GM18951 (cell line): ENCODE results near the gene CHTF18.

Experiments used
- POLR2A ChIP-seq: IDR thresholded peaks from 4 replicates; pipeline ENCODE4 v1.6.1; 2011; ENCODE audit warnings: mild to moderate bottlenecking; ENCODE audit not compliant: insufficient read length, insufficient read depth; ENCODE audit errors: extremely low read depth
- in situ Hi-C: fragments of 300-500 bp; cut with MboI; formaldehyde crosslinking; loops from one replicate; pipeline ENCODE4 v1.12.0; 2022; ENCODE audit warnings: low sequenced_read_pairs, mixed read lengths, inconsistent platforms; ENCODE audit not compliant: unreplicated experiment

CHTF18 gene

GRCh38 chr16:764184-764750 lies 24.2 kb upstream of the CHTF18 start:
- in situ Hi-C loops, result no loop called here
- TF ChIP-seq POLR2A, result no peak

DNA sequence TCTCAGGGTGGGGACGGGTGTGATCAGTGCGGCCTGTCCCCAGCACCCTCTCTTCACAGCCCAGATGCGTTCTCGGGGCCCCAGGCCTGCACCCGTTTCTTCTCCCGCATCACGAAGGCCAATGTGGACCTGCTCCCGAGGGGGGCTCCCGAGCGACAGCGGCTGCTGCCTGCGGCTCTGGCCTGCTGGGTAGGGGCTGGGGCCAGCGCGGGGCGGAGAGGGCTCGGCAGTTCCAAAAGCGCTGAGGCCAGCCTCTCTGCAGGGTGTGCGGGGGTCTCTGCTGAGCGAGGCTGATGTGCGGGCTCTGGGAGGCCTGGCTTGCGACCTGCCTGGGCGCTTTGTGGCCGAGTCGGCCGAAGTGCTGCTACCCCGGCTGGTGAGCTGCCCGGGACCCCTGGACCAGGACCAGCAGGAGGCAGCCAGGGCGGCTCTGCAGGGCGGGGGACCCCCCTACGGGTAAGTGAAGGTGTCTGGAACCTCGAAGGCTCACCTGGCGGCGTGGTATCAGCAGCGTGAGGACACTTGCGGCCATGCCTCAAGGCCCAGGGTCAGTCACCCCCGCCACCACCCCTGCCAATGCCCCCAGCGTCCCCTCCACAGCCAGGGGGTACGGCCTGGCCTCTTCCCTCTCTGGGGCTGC lies 23.5 kb upstream of the CHTF18 start:
- in situ Hi-C loops, result no loop called here

DNA sequence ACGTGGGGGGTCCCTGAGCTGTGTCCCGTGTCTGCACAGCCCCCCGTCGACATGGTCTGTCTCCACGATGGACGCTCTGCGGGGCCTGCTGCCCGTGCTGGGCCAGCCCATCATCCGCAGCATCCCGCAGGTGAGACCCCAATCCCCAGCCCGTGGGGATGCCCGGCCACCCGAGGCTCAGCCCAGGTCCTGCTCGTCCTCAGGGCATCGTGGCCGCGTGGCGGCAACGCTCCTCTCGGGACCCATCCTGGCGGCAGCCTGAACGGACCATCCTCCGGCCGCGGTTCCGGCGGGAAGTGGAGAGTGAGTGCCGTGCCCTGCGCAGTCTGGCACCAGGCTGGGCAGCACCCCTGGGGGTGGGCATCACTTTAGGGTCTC lies 22.9 kb upstream of the CHTF18 start:
- no peak for TF ChIP-seq POLR2A
- in situ Hi-C loops, result no loop called here

More for the DNA sequence above, 23.5 kb upstream of the CHTF18 start:
- TF ChIP-seq POLR2A, result no peak

DNA sequence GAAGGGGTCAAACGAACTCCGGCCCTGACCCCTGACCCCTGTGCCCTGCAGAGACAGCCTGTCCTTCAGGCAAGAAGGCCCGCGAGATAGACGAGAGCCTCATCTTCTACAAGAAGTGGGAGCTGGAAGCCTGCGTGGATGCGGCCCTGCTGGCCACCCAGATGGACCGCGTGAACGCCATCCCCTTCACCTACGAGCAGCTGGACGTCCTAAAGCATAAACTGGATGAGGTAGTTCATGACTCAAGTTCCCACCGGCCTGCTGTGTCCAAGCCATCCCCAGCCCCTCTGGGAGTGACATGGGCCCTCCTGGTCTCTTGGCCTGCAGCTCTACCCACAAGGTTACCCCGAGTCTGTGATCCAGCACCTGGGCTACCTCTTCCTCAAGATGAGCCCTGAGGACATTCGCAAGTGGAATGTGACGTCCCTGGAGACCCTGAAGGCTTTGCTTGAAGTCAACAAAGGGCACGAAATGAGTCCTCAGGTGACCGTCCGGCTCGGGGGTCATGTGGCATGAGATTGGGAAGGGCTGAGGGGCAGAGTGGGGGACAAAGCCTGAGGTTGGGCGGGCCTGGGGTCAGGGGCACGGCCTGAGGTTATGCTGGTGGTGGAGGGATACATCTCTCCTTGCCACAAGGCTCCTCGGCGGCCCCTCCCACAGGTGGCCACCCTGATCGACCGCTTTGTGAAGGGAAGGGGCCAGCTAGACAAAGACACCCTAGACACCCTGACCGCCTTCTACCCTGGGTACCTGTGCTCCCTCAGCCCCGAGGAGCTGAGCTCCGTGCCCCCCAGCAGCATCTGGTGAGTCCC lies 22.2 kb upstream of the CHTF18 start:
- no peak for TF ChIP-seq POLR2A
- in situ Hi-C loops, result no loop called here

GRCh38 chr16:766820-767640 lies 21.4 kb upstream of the CHTF18 start:
- in situ Hi-C loops, result no loop called here
- no peak for TF ChIP-seq POLR2A

DNA sequence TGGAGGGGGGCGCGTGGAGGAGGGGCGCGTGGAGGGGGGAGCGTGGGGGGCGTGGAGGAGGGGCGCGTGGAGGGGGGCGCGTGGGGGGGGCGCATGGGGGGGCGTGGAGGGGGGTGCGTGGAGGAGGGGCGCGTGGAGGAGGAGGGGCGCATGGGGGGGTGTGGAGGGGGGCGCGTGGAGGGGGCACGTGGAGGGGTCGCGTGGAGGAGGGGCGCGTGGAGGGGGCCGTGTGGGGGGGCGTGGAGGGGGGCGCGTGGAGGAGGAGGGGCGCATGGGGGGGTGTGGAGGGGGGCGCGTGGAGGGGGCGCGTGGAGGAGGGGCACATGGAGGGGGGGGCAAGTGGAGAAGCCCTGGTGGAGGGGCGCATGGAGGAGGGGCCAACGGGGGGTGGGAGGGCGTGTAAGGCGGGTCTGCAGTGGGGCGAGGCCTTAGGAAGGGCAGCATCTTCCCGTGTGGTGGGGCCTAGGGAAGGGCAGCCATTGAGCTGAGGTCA lies 20.6 kb upstream of the CHTF18 start:
- no peak for TF ChIP-seq POLR2A

GRCh38 chr16:768428-768827 lies 20.0 kb upstream of the CHTF18 start:
- TF ChIP-seq POLR2A, result no peak
- in situ Hi-C loops, result no loop called here

More for the DNA sequence above, 20.6 kb upstream of the CHTF18 start:
- in situ Hi-C loops, result no loop called here

DNA sequence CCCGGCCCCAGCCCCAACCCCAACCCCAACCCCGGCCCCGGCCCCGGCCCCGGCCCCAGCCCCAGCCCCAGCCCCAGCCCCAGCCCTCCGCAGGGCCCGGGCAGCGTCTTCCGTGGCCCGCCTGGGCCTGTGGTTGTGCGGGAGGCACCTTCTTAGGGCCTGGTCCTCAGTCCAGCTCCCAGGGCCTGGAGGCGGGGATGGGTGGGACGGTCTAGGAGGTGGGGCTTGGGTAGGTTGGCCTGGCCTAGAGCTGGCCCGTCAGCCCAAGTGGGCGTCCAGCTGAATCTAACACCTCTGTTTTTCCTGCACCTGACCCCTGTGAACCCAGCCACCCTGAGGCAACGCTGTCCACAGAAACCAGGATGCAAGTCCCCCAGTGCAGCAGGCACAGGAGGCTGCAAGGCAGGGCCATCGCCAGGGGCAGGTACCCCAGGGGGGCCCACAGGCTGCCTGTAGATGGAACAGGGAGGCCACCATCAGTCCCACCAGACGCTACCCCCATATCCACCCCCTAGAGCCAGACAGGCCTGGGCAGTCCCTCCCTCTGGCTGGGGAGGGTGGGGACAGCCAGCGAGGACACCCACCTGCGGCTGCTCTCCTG lies 19.1 kb upstream of the CHTF18 start:
- in situ Hi-C loops, result no loop called here

DNA sequence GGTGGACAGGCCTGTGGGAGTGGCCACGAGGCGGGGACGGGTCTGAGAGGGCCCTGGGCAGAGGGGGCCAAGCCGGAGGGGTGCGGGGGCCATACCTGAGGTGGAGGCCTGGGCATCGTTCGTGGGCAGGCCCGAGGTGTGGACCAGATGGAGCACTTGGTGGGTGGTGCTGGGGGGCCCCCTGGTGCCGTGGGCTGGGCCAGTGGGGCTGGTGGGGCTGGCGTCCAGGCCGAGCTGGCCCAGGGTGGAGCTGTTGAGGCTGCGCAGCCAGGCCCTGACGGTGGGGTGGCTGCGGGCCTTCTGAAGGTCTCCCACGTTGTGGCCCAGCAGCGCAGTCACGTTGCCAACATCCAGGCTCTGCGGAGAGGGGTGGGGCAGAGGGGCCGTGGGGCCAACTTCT lies 18.5 kb upstream of the CHTF18 start:
- no peak for TF ChIP-seq POLR2A
- in situ Hi-C loops, result no loop called here

More for the DNA sequence above, 19.1 kb upstream of the CHTF18 start:
- no peak for TF ChIP-seq POLR2A

GRCh38 chr16:770411-770810 lies 18.0 kb upstream of the CHTF18 start:
- no peak for TF ChIP-seq POLR2A
- in situ Hi-C loops, result no loop called here

DNA sequence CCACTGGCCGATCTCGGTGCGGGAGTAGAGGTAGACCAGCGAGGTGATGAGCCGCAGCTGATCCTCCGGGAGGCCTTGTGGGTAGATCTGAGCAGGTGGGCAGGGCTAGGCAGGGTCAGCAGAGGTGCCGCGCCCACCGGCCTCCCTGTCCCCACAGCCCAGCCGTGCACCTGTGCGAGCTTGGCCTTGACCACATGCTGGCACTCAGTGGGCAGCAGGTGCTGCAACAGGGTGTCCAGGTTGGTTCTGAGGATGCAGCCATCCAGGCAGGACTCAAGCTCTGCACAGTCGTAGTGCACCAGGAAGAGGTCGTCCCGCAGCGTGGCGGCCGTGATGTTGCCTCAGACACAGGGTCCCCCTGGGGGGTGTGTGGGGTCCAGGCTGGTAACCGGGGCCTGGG lies 15.5 kb upstream of the CHTF18 start:
- in situ Hi-C loops, result no loop called here
- TF ChIP-seq POLR2A, result no peak

DNA sequence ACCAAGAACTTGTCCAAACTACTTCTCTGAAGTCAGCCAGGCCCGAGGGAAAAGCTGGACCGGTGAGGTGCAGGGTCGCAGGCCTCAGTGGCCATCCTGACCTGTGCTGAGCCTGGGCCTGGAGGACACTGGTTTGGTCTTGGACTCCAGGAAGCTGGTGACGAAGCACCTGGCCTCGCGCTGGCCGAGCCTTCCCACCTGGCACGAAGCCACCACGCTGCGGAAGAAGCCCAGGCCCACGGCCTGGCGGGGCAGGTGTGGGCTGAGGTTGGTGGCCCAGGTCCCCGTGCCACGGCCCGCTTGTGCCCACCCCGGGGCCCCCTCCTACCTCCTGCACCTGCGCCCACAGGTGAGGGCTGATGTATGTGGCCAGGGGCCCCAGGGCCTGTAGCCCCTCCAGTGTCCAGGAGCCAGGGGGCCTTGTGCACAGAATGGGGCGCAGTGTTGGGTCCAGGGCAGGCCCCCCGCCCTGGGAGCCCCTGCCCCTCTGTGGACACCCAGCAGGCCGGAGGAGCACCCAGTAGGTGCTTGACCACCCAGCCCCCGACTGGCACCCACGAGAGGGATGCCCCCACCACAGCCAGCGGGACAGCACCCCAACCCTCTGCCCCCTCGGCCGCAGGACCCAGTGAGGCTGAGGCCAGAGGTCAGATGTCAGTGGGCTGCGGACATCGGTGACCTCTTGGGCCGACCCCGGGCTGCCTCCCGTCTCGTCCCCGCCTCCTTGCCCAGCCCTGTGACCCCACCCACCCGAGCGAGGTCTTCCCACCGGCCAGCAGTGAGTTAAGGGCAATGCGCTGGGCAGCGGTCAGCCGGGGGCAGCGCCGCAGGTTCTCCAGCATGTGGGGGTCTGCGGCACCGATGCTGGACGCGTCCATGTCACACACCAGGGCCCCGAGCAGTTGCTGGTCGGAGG lies 14.1 kb upstream of the CHTF18 start:
- TF ChIP-seq POLR2A, result no peak
- in situ Hi-C loops, result no loop called here
